Measurements from ENCODE around the gene CCSAP.
A peak's percentile ranks its signal among the peaks of the same experiment; 100 is the strongest.

GRCh38 chr1:229273507-229274232 is 69.2 kb downstream of the CCSAP start:
- TF ChIP-seq CTCF (IDR thresholded peaks at IDR 0.05): no peak
- TF ChIP-seq EP300 (IDR thresholded peaks at IDR 0.05): peak; percentile 13 to 34

Measured in tibial nerve (tissue), 4 donors.